Measurements from ENCODE around the gene FEN1.

GRCh38 chr11:61768376-61769076 lies 24.2 kb upstream of the FEN1 start:
- TF ChIP-seq EZH2 (IDR thresholded peaks at IDR 0.05) (no peak), CTCF (IDR thresholded peaks at IDR 0.05 in 2 of 3, conservative IDR thresholded peaks at IDR 0.05 in 1 of 3; ENCODE audit: borderline replicate concordance in 1 of 3, insufficient read depth in 1 of 3, low read depth in 2 of 3, low read length in 2 of 3) (no peak), ELF1 (IDR thresholded peaks at IDR 0.05; ENCODE audit: borderline replicate concordance, low read depth) (no peak), POLR2A (IDR thresholded peaks at IDR 0.05; ENCODE audit: borderline replicate concordance, extremely low read depth, insufficient read depth, insufficient read length) (no peak), CEBPB (IDR thresholded peaks at IDR 0.05; ENCODE audit: low read depth) (no peak), EZH2phosphoT487 (IDR thresholded peaks at IDR 0.05; ENCODE audit: borderline replicate concordance) (no peak), YY1 (IDR thresholded peaks at IDR 0.05; ENCODE audit: extremely low read depth, insufficient replicate concordance, low read depth, low read length) (no peak), POLR2AphosphoS5 (IDR thresholded peaks at IDR 0.05; ENCODE audit: low read depth, low read length) (no peak), SP1 (IDR thresholded peaks at IDR 0.05; ENCODE audit: low read depth) (no peak)
- TF ChIP-seq, protein P1, sequence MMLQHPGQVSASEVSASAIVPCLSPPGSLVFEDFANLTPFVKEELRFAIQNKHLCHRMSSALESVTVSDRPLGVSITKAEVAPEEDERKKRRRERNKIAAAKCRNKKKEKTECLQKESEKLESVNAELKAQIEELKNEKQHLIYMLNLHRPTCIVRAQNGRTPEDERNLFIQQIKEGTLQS (IDR thresholded peaks at IDR 0.05) = no peak
- TF ChIP-seq, protein P2, sequence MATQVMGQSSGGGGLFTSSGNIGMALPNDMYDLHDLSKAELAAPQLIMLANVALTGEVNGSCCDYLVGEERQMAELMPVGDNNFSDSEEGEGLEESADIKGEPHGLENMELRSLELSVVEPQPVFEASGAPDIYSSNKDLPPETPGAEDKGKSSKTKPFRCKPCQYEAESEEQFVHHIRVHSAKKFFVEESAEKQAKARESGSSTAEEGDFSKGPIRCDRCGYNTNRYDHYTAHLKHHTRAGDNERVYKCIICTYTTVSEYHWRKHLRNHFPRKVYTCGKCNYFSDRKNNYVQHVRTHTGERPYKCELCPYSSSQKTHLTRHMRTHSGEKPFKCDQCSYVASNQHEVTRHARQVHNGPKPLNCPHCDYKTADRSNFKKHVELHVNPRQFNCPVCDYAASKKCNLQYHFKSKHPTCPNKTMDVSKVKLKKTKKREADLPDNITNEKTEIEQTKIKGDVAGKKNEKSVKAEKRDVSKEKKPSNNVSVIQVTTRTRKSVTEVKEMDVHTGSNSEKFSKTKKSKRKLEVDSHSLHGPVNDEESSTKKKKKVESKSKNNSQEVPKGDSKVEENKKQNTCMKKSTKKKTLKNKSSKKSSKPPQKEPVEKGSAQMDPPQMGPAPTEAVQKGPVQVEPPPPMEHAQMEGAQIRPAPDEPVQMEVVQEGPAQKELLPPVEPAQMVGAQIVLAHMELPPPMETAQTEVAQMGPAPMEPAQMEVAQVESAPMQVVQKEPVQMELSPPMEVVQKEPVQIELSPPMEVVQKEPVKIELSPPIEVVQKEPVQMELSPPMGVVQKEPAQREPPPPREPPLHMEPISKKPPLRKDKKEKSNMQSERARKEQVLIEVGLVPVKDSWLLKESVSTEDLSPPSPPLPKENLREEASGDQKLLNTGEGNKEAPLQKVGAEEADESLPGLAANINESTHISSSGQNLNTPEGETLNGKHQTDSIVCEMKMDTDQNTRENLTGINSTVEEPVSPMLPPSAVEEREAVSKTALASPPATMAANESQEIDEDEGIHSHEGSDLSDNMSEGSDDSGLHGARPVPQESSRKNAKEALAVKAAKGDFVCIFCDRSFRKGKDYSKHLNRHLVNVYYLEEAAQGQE (IDR thresholded peaks at IDR 0.05; ENCODE audit: low read depth) = no peak
- TF ChIP-seq, protein P3, sequence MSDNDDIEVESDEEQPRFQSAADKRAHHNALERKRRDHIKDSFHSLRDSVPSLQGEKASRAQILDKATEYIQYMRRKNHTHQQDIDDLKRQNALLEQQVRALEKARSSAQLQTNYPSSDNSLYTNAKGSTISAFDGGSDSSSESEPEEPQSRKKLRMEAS (IDR thresholded peaks at IDR 0.05) = no peak

Data from HCT116 (cell line).